Ovary (tissue), 3 donors: ENCODE measurements around the gene PCED1B.

Experiments
- EP300 ChIP-seq: sonication (generic); formaldehyde crosslinking; IDR thresholded peaks from one replicate; pipeline ENCODE4 v1.6.1; 2017; ENCODE audit warnings: antibody characterized with exemption
- TF ChIP-seq, protein P1 (sequence below), 3 donors: fragments of 450-650 bp in 2 of 3; fragments of 200-600 bp in 1 of 3; IDR thresholded peaks; one replicate each; pipeline versions ENCODE4 v1.5.1 to v1.8.0; 2016 to 2022; ENCODE audit warnings: antibody characterized with exemption in 3 of 3, mild to moderate bottlenecking in 1 of 3
- donor health status: DM: no; HTN: no; CAD: no.

- TF ChIP-seq EP300 = no peak
- TF ChIP-seq, protein P1, sequence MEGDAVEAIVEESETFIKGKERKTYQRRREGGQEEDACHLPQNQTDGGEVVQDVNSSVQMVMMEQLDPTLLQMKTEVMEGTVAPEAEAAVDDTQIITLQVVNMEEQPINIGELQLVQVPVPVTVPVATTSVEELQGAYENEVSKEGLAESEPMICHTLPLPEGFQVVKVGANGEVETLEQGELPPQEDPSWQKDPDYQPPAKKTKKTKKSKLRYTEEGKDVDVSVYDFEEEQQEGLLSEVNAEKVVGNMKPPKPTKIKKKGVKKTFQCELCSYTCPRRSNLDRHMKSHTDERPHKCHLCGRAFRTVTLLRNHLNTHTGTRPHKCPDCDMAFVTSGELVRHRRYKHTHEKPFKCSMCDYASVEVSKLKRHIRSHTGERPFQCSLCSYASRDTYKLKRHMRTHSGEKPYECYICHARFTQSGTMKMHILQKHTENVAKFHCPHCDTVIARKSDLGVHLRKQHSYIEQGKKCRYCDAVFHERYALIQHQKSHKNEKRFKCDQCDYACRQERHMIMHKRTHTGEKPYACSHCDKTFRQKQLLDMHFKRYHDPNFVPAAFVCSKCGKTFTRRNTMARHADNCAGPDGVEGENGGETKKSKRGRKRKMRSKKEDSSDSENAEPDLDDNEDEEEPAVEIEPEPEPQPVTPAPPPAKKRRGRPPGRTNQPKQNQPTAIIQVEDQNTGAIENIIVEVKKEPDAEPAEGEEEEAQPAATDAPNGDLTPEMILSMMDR (IDR thresholded peaks at IDR 0.05) = no peak
Measured at GRCh38 chr12:47165934-47166333, 86.5 kb downstream of the PCED1B start.
